Common myeloid progenitor, CD34-positive (primary cell): ENCODE data around the gene RPS5.

Experiments used
- CTCF ChIA-PET: fragments of 350-600 bp; sonication (Branson Sonifier 250); formaldehyde crosslinking; loops from one replicate; lab custom pipeline; 2021; ENCODE audit warnings: antibody characterized with exemption; lab: Charles Lee
- POLR2A ChIA-PET: fragments of 350-600 bp; sonication (Branson Sonifier 250); formaldehyde crosslinking; loops from one replicate; lab custom pipeline; 2021; ENCODE audit warnings: antibody characterized with exemption; lab: Charles Lee
- DNase-seq, 3 donors: peaks; one replicate each; pipeline versions ENCODE4 v3.0.0 to v3.0.0-alpha.2; 2013
- H3K27ac ChIP-seq, 2 experiments: 1 replicate in 1 of 2; 2 replicates in 1 of 2; pipeline ENCODE4 v1.7.0; 2013; ENCODE audit warnings: inconsistent platforms in 2 of 2, low read length in 2 of 2, mild to moderate bottlenecking in 2 of 2, low read depth in 1 of 2, moderate library complexity in 1 of 2; ENCODE audit not compliant: severe bottlenecking in 2 of 2, insufficient read depth in 1 of 2, poor library complexity in 1 of 2
- H3K27me3 ChIP-seq, 5 experiments: replicated peaks in 2 of 5; 1 replicate in 3 of 5; 2 replicates in 2 of 5; pipeline versions ENCODE4 v1.6.1 to v1.7.0; 2013; ENCODE audit warnings: low read length in 4 of 5, mild to moderate bottlenecking in 2 of 5, moderate library complexity in 2 of 5, inconsistent platforms in 1 of 5; ENCODE audit not compliant: insufficient read depth in 5 of 5, control insufficient read depth in 4 of 5
- H3K36me3 ChIP-seq, 4 experiments: 1 replicate in 2 of 4; 2 replicates in 2 of 4; pipeline versions ENCODE4 v1.6.1 to v1.7.0; 2013; ENCODE audit warnings: low read length in 3 of 4, control low read depth in 1 of 4, mild to moderate bottlenecking in 1 of 4; ENCODE audit not compliant: control insufficient read depth in 4 of 4, insufficient read depth in 4 of 4
- H3K4me1 ChIP-seq, 4 experiments: 1 replicate in 3 of 4; 2 replicates in 1 of 4; pipeline versions ENCODE4 v1.6.1 to v1.7.1; 2013; ENCODE audit warnings: low read length in 3 of 4, mild to moderate bottlenecking in 3 of 4, control low read depth in 1 of 4, inconsistent platforms in 1 of 4, moderate library complexity in 1 of 4; ENCODE audit not compliant: control insufficient read depth in 4 of 4, insufficient read depth in 4 of 4; ENCODE audit errors: control extremely low read depth in 1 of 4
- H3K4me3 ChIP-seq, 7 experiments: 1 replicate in 4 of 7; 2 replicates in 3 of 7; pipeline versions ENCODE4 v1.5.1 to v1.7.0; 2013; ENCODE audit warnings: mild to moderate bottlenecking in 7 of 7, low read length in 6 of 7, moderate library complexity in 6 of 7, inconsistent platforms in 2 of 7, low read depth in 2 of 7, control low read depth in 1 of 7; ENCODE audit not compliant: insufficient read depth in 4 of 7, control insufficient read depth in 1 of 7; ENCODE audit errors: extremely low read depth in 1 of 7
- H3K9me3 ChIP-seq, 5 experiments: 1 replicate in 4 of 5; 2 replicates in 1 of 5; pipeline versions ENCODE4 v1.6.1 to v1.7.1; 2013; ENCODE audit warnings: low read length in 4 of 5, mild to moderate bottlenecking in 2 of 5, inconsistent platforms in 1 of 5, low read depth in 1 of 5, moderate library complexity in 1 of 5; ENCODE audit not compliant: control insufficient read depth in 4 of 5, insufficient read depth in 2 of 5; ENCODE audit errors: control extremely low read depth in 1 of 5
- WGBS: methylation state at CpG from one replicate; pipeline ENCODE4 v1.1.5; 2013; ENCODE audit not compliant: insufficient coverage; 5-methylcytosine and 5-hydroxymethylcytosine counted together

The RPS5 gene

DNA sequence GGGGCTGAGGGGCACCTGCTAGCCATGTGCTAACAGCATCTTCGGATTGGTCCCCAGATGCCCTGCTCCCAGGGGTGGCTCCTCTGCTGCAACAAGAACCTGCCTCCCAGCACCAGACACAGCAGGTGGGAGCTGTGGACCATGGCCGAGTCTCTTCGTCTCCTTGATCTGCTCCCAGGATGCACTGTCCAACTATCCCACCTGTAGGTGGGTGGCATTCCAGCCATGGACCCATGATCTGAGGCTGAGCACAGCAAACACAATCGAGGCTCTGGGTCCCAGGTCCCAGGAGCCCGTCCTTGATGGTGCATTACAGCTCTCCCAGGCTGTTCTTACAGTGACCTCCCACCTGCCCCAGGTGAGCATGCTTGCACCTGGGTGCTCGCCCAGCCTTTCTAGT, 7.8 kb upstream of the RPS5 start:
- POLR2A ChIA-PET = no interaction called here
- no peak for DNase-seq
- Histone ChIP-seq H3K27me3 (no peaks in the 10 kb centered on the region), H3K36me3 (no peaks in the 10 kb centered on the region), H3K4me3 (no peak overlapping the region), H3K27ac (no peak overlapping the region), H3K4me1 (peaks cover 0 to 27% (median 22%) of the 10 kb centered on the region in 4 experiments), H3K9me3 (no peaks in the 10 kb centered on the region)
- WGBS = 89% methylated on average over 5 of the region's 6 CpGs
- CTCF ChIA-PET = interaction anchor here (0.8 to 1.5 kb wide), 4 partner anchors 10 to 29 kb away, joined by 3 to 6 read pairs (median 4); partner anchors contain the start of gene ZNF584

DNA sequence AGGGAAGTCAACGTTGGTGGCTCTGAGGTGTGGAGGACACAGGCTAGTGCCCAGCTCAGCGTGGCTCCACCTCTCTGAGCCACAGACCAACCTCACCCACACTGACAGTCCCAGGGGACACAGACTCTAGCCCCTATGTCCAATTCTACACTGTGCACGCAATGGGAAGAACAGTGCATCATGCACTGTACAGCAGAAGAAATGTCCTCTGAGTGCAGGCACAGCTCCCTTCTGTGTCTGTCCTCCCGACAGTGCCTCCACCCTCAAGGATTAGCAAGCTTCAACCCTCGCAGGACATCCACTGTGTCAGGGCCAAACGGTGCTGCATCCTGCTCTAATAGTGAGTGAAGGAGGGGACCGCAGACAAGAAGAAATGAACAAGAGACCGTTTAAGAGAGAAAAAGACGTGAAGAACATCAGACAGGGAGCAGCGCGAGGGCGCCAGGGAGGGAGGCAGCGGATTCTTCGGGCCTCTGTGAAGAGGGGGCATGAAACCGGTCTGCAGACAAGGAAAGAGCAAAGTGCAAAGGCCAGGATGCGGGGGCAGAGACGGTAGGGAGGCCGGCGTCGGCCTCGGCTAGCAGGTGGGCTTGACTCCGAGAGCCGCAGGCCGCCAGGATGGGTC, 6.9 kb upstream of the RPS5 start:
- H3K4me3 ChIP-seq = peak overlapping the region; percentile 56 to 80 (median 74)
- no peak for DNase-seq
- ChIA-PET POLR2A (interaction anchor here (0.5 kb wide), 1 partner anchor 177 kb away, joined by 3 read pairs; no protein-coding TSS in a partner anchor), CTCF (interaction anchor here (0.8 to 1.5 kb wide), 4 partner anchors 11 to 28 kb away, joined by 3 to 6 read pairs (median 4); partner anchors contain the start of gene ZNF584)
- H3K27me3 ChIP-seq = no peaks in the 10 kb centered on the region
- H3K4me1 ChIP-seq = peaks cover 0 to 27% (median 24%) of the 10 kb centered on the region in 4 experiments
- peak overlapping the region; percentile 41 to 87 for H3K27ac ChIP-seq
- no peaks in the 10 kb centered on the region for H3K36me3 ChIP-seq
- no peaks in the 10 kb centered on the region for H3K9me3 ChIP-seq
- 10% methylated on average over 23 of the region's 24 CpGs for WGBS

DNA sequence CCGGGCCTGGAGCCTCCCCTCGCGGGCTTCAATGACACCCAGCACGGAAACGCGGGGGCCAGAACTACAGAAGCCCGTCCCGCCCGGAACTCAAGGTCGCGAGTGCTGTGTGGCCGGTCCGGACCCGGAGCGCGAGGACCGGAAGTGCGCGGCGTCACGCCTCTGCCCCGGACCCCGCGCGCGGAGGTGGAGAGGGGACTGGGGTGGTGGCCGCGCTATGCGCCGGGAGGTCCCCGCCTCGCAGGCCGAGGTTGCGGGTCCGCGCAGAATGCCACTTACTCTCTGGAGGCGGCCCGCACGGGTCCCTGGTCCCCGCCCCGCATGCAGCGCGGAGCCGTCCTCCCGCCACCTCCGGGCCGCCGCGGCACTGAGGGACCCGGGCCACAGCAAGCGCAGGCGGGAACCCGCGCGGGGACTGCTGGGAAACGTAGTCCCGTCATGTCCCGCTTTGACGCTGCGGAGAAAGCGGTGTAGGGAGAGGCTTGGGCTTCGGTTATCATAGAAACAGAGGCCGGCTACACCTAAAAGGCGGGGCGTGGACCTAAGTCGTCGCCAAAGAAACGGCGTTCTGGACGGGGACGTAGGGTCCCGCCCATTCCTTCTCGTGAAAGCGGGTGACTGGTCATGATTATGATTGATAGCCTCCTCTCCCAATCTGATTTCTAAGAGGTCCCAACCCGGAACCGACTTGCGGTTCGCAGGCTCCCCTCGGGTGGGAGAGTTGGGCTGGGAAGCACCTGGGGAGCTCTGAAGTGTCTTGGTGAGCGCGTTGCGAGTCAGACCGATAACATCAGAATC, 6.2 kb upstream of the RPS5 start, which contains the start of gene ZNF837:
ZNF837 (minus strand) TSS at position 369 of the 798 bp plus-strand sequence. CDS start 11,698 bp downstream, outside the sequence.
- Histone ChIP-seq H3K27ac (peak within 1 kb of the TSS; percentile 77 to 87), H3K36me3 (no peaks in the 10 kb centered on the region), H3K4me3 (peak within 1 kb of the TSS; percentile 56 to 80 (median 74)), H3K4me1 (peaks cover 0 to 33% (median 31%) of the 10 kb centered on the region in 4 experiments), H3K9me3 (no peaks in the 10 kb centered on the region), H3K27me3 (no peaks in the 10 kb centered on the region)
- 0% methylated on average over 73 of the region's 83 CpGs for WGBS
- DNase-seq = peak; percentile 100
- ChIA-PET CTCF (interaction anchor here (1.2 to 1.6 kb wide), 3 partner anchors 11 to 17 kb away, joined by 5 to 6 read pairs (median 6); no protein-coding TSS in a partner anchor), POLR2A (interaction anchor here (0.7 kb wide), 2 partner anchors 29 to 56 kb away, joined by 3 to 6 read pairs; no protein-coding TSS in a partner anchor)

- Histone ChIP-seq H3K27me3 (no peaks in the 10 kb centered on the region), H3K9me3 (no peaks in the 10 kb centered on the region), H3K4me3 (peak overlapping the region; percentile 10 to 80 (median 74)), H3K4me1 (peaks cover 0 to 41% (median 39%) of the 10 kb centered on the region in 4 experiments), H3K27ac (peak overlapping the region; percentile 77 to 87), H3K36me3 (no peaks in the 10 kb centered on the region)
- no peak for DNase-seq
- CTCF ChIA-PET = interaction anchor here (1.6 kb wide), 1 partner anchor 18 kb away, joined by 5 read pairs; no protein-coding TSS in a partner anchor
- POLR2A ChIA-PET = interaction anchor here (0.7 kb wide), 2 partner anchors 30 to 55 kb away, joined by 3 to 6 read pairs; no protein-coding TSS in a partner anchor
- 39% methylated on average over 18 of the region's 26 CpGs for WGBS
These were observed 5.4 kb upstream of the RPS5 start for GRCh38 chr19:58381460-58382212.

GRCh38 chr19:58382997-58383603, 4.0 kb upstream of the RPS5 start:
- CTCF ChIA-PET = interaction anchor here (0.8 kb wide), 1 partner anchor 23 kb away, joined by 3 read pairs; no protein-coding TSS in a partner anchor

GRCh38 chr19:58385313-58385890, 1.7 kb upstream of the RPS5 start:
- H3K36me3 ChIP-seq = peaks cover 2 to 13% (median 7%) of the 10 kb centered on the region in 4 experiments
- DNase-seq = no peak
- no peaks in the 10 kb centered on the region for H3K9me3 ChIP-seq
- no peaks in the 10 kb centered on the region for H3K27me3 ChIP-seq
- WGBS = 98% methylated on average over 9 of the region's 9 CpGs
- H3K4me1 ChIP-seq = peaks cover 4 to 45% (median 43%) of the 10 kb centered on the region in 4 experiments
- peak overlapping the region in 4 of 7 experiments; percentile 79 to 97 (median 96) for H3K4me3 ChIP-seq
- CTCF ChIA-PET = no interaction called here
- POLR2A ChIA-PET = no interaction called here
- H3K27ac ChIP-seq = peak overlapping the region in 1 of 2 experiments; percentile 93

More at GRCh38 chr19:58382997-58383603, 4.0 kb upstream of the RPS5 start:
- POLR2A ChIA-PET = no interaction called here
- H3K4me1 ChIP-seq = peaks cover 1 to 51% (median 47%) of the 10 kb centered on the region in 4 experiments
- no peak overlapping the region for H3K27ac ChIP-seq
- 100% methylated on average over 6 of the region's 6 CpGs for WGBS
- no peak for DNase-seq
- H3K4me3 ChIP-seq = no peak overlapping the region
- H3K27me3 ChIP-seq = no peaks in the 10 kb centered on the region
- H3K36me3 ChIP-seq = peaks cover 0 to 2% (median 0%) of the 10 kb centered on the region in 4 experiments
- H3K9me3 ChIP-seq = no peaks in the 10 kb centered on the region
